IMR-90 (cell line): ENCODE results near the gene ALOX15B.
A peak's percentile ranks its signal among the peaks of the same experiment; 100 is the strongest.

ENCODE experiments used
- MAFK ChIP-seq: IDR thresholded peaks from 2 replicates; pipeline ENCODE4 v1.6.1; 2012; ENCODE audit warnings: low read depth, low read length, improper control_type of control experiment
- MAZ ChIP-seq: IDR thresholded peaks from 2 replicates; pipeline ENCODE4 v1.6.1; 2012; ENCODE audit warnings: low read depth, mild to moderate bottlenecking, low read length, improper control_type of control experiment, moderate library complexity, borderline replicate concordance
- MXI1 ChIP-seq: IDR thresholded peaks from 2 replicates; pipeline ENCODE4 v1.6.1; 2012; ENCODE audit warnings: low read depth, mild to moderate bottlenecking, low read length, moderate library complexity, borderline replicate concordance
- SMC3 ChIP-seq: fragments of 150-350 bp; IDR thresholded peaks from 2 replicates; pipeline ENCODE4 v1.6.1; 2016; ENCODE audit warnings: low read depth, mild to moderate bottlenecking, antibody characterized with exemption, low read length, moderate library complexity
- TF ChIP-seq, protein P1 (sequence below): conservative IDR thresholded peaks from 2 replicates; pipeline ENCODE4 v1.5.1; 2012; ENCODE audit warnings: mild to moderate bottlenecking, low read depth, low read length, improper control_type of control experiment
- TF ChIP-seq, protein P2 (sequence below): fragments of 150-350 bp; IDR thresholded peaks from 2 replicates; pipeline ENCODE4 v1.6.1; 2017; ENCODE audit warnings: mild to moderate bottlenecking, antibody characterized with exemption, low read length, low read depth

DNA sequence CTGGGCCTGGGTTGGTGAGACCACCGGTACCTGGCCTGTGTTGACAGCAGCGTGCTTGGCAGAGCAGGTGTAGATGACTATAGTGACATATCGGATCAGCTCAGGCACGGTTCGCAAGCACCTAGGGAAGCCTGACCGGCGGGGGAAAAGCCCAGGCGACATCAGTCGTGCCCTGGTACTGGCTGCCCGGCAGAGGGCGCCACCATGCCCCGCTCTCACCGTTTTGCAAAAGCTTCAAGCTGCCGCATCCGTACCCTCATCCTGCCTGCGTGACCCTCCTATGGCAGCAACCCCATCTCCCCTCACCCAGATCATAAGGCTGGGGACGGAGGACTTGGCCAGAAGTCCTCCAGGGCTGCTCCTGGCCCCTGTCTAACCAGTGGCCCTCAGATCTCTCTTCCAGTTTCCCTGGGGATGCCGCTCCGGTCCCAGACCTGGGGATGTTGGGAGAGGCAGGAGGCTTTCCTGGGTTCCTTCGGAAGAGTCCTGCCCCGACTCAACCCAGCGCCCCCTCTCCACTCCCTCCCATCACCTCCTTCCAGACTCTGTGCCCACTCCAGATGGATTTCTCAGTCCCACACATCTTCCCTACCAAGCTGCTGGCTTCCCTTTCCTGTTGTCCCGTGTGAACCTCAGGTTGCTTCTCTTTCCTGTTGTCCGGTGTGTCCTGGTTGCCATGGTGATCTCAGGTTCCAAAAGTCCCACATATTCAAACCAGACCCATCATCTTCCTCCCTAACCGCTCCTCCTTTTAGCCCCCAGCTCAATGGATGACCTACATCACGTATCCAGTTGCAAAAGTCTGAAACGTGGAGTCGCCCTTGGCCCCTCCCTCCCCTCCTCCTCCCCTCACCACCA lies 35.0 kb downstream of the ALOX15B start:
- TF ChIP-seq, protein P1, sequence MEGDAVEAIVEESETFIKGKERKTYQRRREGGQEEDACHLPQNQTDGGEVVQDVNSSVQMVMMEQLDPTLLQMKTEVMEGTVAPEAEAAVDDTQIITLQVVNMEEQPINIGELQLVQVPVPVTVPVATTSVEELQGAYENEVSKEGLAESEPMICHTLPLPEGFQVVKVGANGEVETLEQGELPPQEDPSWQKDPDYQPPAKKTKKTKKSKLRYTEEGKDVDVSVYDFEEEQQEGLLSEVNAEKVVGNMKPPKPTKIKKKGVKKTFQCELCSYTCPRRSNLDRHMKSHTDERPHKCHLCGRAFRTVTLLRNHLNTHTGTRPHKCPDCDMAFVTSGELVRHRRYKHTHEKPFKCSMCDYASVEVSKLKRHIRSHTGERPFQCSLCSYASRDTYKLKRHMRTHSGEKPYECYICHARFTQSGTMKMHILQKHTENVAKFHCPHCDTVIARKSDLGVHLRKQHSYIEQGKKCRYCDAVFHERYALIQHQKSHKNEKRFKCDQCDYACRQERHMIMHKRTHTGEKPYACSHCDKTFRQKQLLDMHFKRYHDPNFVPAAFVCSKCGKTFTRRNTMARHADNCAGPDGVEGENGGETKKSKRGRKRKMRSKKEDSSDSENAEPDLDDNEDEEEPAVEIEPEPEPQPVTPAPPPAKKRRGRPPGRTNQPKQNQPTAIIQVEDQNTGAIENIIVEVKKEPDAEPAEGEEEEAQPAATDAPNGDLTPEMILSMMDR = peak; percentile 80
- TF ChIP-seq, protein P2, sequence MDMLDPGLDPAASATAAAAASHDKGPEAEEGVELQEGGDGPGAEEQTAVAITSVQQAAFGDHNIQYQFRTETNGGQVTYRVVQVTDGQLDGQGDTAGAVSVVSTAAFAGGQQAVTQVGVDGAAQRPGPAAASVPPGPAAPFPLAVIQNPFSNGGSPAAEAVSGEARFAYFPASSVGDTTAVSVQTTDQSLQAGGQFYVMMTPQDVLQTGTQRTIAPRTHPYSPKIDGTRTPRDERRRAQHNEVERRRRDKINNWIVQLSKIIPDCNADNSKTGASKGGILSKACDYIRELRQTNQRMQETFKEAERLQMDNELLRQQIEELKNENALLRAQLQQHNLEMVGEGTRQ = no peak
- TF ChIP-seq MAFK (no peak), MAZ (no peak; the same call in 1 of the 2 replicates), SMC3 (peak; percentile 39; the same call in 1 of the 2 replicates), MXI1 (no peak)
